Measurements from ENCODE around the gene HPS1.

HPS1 gene

DNA sequence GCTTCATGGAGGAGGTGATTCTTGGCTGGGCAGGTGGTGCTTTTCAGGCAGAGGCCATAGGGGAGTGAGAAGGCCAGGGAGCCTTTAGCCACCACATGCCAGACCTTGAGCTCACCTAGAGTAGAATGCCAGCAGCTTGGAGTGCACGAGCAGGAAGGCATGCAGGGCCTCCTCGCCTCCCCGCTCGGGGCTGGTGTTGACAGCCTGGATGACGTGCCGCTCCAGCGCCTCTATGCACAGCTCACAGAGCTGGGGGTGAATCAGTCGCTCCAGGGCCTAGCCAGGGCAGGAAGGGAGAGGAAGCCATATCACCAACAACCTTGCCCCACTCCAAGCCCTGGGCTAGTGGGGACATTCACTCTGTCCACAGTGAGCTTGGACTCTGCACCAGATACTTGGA is 15.7 kb downstream of the HPS1 start:
- no peak for DNase-seq

DNA sequence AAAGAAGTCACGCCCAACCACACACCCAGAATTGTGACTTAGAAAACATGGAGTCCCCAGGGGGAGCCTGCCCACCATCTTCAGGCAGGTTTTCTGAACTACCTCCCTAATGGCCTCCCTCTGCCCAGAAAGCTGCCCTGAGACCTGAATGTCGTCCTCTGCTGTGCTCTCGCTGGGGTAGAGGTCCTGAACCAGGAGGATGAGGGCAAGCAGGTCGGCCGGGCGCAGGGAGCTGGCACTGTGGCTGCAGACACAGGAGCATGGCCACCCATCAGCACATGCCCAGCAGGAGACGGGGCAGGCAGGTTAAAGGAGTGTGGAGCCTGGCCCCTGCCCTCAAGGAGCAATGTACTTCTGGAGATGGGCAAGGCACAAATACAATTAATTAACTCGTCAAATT is 16.3 kb downstream of the HPS1 start:
- DNase-seq, result no peak

DNA sequence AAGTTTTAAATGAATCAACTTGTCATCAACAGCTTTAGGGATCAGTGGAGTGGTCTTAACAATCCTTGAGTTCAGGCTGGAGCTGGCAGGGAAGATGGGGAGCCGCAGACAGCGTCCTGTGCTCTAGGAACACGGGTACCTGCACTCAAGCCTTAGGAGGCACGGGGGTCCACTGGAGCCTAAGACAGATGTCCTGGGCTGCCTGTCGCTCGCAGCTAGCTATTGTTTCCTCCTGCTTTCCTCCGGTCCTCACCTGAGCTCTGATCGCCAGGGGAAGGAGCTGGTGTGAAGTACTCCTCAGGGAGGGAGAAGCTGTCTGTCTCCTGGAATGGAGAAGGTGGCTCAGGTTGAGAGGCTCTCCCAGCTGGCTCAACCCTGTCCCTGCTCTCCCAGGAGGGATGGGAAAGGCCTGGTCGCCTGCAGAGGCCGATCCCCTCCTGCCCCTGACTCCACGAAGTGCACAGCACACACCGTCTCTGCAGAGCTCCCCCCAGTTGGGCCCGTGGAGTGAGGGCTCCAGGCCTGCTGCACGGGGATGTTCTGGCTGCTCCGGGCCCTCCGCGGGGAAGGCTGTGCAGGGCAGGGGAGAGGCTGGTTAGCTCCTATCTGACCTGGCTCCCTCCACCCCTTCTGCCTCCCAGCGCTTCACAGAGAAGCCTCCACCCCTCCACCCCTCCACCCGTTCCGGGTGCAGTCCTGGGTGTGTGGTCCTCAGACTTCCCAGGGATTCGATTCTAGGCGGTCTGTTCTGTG is 17.2 kb downstream of the HPS1 start:
- DNase-seq, result no peak

DNA sequence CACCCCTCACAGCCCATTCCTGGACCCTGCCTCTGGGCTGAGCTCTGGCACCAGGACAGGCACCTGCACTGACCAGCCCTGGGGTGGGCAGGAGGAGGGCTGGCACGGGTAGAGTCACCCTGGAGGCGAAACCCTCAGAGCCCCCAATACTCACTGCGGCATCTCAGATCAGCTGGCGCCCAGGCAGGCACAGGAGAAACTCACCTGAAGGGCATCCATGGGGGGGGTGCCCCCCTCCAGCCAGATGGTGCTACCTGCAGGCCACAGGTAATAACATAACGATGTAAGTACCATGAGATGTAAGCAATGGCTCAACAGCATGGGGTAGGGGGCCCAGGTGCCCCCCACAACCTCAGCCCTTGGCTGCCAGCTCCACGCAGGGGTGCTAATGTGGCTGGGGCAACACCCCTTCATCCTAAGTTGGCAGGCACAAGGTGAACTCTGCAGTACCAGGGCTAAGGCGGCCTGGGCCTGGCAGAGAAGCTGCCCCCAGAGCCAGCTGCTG is 19.7 kb downstream of the HPS1 start:
- no peak for DNase-seq

DNA sequence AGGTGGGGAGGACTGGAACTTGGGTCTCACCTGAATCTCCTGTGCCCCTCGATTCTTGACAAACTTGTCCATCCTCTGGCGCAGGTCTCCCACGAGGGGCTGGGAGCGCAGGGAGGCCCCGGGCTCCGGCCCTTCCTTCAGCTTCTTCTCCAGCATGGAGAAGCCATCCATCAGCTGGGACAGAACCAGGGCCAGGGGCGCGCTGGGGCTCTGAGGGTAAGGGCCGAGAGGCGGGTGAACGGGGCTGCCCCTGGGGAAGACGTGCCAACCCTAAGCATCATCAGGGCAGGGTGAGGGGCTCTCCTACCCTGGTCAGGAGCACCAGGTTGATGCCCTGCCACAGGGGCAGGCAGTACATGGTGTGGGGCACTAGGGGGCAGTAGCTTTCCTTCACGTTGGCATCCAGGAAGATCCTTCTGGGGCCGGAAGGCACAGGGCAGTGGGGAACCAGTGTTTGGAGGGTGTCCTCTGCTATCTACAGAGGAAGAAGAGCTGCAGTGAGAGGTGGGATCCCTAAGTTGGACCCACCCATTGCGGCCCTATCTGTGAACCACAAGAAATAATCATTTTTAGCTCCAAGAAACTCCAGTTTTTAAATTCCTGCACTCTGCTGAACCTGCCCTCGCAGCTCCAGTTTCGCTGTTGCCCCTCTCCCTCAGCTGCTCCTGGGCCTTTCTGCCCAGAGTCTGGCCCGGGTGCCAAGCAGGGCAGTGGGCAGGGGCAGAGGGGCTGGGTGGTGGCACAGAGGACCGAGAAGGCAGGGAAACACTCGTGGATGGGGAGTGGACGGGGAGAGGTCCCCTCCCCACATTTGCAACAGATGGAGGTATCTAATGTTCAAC is 21.0 kb downstream of the HPS1 start:
- peak; percentile 29 to 43 for DNase-seq

DNA sequence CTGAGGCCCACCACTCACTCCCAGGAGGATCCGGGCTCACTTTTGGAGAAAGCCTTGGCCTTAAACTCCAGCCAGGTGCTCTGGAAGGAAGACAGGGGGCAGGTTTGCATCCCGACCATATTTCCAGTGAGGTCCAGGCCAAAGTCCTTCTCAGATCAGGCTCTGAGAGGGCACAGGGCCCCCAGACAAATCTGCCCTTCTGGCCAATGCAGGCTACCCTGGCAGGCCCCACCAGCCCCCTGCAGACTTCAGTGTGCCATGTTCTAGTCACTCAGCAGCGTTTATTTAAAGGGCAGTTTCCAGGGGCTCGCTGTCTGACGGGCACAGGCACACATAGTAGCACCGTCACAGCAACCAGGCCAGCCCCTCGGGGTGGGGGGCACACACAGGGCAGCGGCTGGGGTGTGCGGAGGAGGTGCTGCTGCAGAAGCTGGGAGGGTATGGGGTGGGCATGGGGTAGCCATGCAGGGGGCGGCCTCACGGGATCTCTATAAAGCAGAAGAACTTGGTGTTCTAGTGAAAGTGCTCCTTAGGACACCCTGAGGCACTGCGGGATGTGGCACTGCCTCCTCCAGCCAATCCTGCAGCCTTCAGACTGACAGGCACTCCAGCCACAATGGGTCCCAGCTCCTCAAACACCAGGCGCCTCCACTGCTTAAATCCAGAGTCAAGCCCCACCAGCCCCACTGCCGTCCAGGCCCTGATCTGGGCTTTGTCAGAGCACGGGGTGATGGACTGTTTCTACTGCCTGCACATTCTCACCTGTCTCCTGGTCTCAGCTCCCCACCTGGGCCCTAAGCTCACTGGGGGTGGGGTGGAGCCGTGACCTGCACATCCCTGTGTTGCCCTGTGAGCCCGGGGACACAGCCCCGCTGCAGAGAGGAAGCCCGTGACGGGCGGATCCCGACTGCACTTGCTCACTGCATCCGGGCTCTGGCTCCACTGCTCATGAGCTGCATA is 22.2 kb downstream of the HPS1 start:
- no peak for DNase-seq

DNA sequence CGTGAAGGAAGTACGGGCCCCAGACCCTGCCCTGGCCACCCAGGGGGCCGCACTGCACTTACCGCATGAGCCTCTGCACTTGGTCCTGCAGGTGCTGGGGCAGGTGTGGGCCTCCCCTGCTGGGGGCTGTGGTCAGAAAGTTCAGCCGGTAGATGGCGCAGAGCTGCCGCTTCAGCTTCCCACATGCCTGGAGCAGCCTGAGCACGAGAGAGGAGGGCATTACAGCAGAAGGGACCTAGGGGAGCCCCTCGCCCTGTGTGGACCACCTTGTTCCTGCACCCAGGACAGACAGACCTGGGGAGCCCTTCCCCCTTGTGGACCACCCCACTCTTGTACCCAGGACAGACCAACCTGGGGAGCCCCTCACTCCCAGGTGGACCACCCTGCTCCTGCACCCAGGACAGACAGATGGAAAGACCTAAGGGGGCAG is 23.0 kb downstream of the HPS1 start:
- no peak for DNase-seq

DNA sequence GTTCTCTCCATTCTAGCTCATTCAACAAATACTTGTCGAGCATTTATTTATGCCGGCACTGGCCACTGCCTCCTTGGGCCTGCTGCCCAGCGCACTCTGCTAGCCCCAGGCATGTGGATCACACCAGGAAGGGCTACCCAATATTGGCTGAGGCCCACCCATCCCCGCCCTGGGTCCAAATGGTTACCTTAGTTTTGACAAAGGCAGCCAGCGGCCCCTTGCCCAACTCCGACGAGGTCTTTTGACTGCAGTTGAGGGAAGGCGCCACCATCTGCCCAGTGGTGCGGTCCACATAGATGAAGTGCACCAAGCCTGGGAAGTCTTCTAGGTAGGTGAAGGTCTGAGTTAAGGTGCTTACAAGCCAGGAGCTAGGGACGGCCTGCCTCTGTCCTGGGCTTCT is 24.6 kb downstream of the HPS1 start:
- DNase-seq, result no peak

DNA sequence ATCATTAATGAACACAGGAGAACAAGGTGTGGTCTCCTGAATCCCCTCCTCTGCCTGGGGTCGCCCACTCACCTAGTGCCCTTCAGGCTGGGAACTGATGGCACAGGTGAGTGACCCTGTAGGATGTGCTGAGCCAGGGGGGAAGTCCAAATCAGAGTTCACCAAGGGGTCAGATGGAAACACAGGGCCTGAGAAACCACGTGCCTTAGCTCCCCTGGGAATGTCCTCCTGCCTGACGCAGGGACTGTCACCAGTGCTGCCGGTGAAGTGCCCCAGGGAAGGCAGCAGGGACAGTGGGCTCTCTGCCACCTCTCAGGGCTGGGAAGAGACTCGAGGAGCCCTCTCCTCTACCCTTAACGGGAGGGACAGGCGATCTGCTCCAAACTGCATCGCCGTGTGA is 25.9 kb downstream of the HPS1 start:
- DNase-seq, result no peak

DNA sequence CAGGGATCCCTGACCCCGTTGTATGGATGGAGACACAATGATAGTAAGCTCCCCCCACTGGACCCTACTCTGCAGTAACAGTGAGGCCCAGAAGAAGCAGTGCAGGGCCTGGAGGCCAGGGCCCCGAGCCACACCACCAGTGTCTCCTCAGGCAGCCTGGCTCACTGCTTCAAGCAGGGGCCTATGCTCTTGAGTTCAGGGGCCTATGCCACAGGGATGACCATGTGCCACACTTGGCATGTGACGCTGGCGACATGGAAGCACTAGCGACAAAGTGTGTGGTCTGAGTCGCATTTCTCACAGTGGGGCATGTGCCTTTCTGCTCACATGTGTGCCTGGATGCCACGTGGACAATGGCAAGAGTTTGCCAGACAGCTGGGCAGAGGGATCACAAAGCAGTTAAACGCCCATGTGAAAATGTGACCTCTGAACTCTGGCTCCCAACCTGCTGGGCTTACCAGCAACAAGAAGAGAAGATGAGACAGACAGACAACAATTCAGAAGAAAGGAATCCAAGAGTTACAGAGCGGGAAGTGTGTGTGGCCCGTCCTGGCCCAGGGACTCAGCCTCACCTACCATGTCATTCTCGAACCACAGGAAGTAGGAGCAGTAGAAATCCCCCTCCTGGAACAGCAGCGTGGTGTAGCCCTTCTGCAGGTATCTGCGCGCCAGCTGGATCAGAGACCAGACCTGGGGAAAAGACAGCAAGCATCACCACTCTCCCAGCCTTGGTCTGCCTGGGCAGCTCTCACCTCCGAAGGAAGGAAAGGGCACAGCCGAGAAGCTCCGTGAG is 27.1 kb downstream of the HPS1 start:
- no peak for DNase-seq

DNA sequence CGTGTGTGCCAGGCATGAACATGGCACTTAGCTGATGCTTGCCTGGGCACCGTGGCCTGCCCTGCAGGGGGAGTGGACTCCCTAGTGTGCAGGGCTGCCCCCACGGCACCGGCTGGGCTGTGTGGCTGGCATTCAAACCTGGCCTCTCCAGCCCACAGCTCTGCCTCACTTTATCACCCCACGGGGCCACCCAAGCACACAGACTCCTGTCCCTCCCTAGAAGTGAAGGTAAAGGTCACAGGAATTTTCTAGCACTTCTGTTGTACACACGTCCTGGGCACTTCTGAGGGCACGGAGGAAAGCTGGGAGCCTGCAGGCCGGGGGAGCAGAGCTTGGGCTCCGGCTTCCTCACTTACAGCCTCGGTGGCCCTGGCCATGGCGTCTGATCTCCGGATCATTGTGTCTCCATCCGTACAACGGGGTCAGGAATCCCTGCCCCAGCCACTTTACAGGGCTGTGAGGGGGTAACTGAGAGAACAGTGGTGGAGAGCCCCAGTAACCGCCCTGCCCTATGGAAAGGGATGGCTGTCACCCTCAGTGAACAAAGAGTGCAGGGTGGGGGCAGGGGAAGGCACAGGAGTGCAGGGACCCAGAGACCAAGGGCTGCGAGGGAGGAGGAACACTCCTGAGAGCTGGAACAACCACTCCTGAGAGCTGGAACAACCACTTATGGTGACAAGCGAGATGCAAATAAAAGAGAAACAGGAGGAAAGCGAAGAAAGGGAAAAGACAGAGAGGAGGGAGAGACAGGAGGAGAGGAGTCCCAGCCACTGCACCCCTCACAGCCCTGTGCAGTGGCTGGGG is 27.9 kb downstream of the HPS1 start:
- DNase-seq, result no peak

DNA sequence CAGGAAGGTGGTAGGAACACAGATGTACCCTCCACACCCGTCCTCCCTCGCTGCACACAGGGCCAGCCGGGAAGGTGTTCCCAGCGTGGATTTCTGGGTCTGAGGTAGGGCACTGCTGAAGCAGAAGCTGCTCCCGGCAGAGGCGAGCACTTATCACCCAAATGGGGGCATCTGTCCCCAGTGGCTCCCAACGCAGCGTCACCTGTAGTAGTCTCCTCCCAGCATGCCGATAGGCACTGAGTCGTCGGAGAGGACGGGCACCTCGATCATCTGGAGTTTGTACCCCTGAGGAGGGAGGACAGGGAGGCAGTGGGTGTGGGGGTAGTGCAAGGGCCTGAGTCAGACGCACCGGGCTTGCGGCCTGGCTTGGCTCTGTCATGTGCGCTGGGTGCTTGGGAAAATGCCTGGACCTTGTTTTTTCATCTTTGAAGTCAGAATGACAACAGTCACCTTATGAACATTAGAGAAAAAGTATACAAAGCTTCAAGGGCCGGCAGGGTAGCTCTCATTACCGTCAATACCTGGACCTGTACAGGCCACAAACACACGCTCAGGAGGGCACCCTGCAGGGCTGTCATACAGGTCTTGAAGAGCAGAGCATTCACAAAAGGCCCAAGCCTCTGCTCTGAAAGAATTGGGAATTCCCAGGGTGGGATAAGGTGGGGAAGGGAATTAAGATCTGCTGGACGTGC is 28.6 kb downstream of the HPS1 start:
- DNase-seq, result no peak

DNA sequence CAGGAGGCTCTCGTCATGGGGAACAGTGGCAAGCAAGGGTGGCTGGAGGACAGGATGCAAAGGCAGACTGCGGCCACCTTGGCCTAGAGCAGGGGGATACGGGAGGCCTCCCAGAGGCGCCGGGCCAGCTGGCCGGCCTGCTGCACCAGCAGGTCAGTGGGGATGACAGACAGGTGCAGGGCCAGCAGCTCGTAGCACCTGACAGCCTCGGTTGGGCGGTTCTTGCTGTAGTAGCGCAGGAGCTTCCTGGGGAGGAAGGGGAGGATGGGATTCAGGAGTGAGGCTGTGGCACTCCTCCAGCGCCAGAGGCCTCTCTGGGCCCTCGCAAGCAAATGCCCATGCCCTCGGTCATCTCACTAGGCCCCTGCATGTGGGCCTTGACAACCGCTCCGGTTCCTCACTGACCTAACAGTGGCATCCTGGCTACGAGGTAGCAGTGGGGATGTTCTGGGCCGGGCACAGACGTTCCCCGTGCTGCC is 29.2 kb downstream of the HPS1 start:
- DNase-seq, result no peak

DNA sequence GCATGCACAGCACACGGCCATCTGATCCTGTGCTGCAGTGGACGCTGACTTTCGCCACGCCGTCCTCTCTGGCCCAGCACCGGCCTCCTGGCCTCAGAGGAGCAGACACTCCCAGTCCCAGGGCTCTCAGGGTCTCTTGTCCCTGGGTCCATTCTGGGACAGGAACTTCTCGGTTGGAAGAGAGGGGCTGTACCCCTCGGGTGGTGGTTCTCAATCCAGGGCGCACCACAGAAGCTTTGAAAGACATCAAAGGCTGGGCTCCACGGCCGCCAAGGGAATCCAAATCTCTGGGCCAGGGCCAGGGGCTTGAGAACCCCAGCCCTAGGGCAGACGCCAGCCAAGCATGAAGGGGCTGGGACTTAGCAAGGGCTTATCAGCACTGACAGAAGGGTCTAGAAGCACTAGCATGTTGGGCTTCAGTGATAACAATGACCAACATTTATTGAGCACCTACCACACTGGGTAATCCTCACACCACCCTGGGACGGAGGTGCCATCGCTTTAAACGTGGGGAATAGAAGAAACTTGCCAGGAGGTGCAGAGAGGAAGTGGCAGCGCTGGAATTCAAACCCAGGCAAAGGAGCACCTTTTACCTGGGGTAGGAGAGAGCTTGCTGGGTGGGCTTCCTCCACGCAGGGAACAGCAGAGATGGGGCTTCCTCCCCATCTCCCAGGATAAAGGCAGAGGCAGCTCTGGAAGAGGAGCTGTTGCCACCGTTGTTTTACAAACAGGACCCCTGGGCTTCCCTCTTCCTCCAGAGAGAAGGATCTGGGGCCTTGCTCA is 29.9 kb downstream of the HPS1 start:
- no peak for DNase-seq

DNA sequence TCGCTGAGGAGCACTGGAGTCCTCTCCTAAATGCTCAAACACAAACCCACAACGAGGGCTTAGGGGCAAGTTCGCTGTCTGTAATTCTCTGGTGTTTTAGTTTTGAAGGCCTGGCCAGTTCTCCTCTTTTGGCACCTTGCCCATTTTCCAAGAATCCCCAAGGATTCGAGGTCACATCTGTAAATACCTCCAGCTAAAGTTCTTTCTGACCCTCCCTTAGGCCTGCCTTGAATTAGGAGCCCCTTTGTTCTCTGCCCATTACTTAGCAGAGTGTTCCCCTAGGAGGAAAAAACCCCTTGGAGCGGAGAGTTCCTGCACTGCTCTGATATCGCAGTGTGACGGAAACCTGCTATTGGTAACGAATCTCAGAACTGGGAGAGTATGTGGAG is 31.0 kb downstream of the HPS1 start:
- DNase-seq, result no peak

DNA sequence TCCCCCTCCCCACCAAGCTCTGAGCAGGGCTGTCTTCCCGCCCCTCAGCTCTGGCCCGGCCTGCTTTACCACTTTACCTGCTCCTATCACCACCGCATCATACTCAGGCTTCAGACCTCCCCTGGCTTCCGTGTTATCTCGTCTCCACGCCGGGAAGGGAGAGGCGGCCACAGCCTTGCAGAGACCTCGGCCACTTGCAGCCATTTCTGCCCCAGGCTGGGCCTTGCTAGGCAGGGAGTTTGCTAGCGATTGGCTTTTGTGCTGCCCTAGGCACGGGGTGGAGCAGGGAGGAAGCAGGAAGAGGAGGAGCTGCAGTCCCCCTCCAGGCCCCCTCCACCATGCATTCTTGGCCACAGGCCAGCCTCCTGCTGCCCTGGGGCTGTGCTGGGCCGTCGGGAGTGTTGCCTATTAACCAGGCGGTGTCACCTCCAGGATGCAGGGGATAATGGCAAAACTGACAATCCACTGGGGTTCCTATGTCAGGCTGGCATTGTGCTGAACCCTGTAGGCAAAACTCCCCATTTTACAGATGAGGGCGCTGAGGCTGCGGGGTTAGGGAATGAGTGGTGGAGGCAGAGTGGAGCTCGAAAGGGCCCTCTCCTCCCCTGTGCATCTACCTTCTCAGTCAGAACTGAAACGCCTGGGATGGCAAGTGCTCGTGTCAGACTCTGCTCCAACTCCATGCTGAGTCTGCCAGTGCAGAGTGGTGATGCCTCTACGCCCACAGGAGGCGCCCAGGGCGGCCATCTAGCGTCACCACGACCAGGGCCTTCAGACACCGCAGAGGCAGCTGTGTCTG is 31.6 kb downstream of the HPS1 start, which contains the start of gene PYROXD2:
TSS of gene PYROXD2 (minus strand) at position 251 of the 799 bp plus-strand sequence. CDS start at position 204, 47 bp downstream.
- DNase-seq, result peak; percentile 17 to 25

DNA sequence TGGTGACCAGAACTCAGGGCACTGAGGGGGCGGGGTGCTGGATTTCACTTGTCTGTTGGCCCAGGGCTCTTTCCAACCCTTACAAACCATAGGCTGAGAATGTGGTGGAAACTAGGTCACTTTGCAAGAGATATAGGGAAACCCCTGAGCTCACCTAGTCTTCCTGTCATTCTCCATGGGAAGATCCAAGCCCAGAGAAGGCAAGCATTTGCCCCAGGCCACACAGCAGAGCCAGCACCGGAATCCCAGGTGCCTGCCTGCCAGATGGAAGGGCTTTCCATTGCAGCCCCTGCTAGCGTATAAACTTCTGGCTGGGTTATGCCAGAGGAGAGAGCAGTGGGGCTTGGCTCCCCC is 32.2 kb downstream of the HPS1 start:
- no peak for DNase-seq

DNA sequence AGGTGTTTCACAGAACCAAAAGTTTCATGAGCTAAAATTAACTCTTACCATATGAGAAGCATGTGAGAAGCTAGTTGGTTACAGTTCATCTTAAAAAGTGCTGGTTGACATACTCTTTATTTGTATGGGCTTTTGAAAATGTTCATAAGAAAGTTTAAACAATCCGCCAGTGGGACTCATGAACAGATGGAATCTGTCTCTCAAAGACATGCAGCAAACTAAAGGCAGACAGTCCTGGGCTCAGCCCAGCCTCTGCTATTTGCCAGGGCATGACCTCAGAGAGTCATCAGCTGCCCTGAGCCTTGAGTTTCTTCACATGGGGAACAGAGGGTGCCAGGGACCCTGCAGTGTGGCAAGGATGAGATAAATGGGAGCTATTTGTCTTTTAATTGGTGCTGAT is 35.0 kb downstream of the HPS1 start:
- no peak for DNase-seq

DNA sequence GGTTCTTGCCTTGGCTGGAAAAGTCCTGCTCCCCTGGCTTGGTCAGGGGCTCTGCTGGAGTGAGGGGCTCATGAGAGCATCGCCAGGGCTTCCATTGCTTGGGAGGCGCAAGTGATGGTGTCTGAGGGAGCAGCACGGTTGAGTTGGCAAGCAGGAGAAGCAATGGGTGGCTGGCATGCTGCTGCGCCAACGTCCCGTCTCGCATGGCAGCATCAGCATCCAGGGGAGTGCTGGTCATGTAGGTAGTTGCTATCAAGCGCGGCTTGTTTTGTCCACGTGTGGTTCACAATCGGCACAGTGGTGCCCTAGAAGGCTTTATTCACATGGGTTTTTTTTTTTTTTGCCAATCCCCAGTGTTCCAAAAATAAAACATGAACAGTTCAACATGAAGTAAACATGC is 35.6 kb downstream of the HPS1 start:
- no peak for DNase-seq
